NCI-H2171 (cell line): ENCODE results near the gene CGB5.
"Not testable (repeated sequence)": the region's sequence is repeated elsewhere in the genome, so short reads cannot be mapped to it uniquely, and the experiment has no call there.

Source experiments
- DNase-seq: peaks from one replicate; lab custom pipeline; 2025; lab: John Stamatoyannopoulos, UW

The CGB5 gene

GRCh38 chr19:49057636-49058234, 14.1 kb downstream of the CGB5 start, which contains the start of gene CGB7:
Gene CGB7 (minus strand): TSS chr19:49057749. CDS start chr19:49055375, 2,374 bp downstream.
- no peak for DNase-seq

GRCh38 chr19:49058562-49058961, 14.9 kb downstream of the CGB5 start:
- DNase-seq = no peak

- DNase-seq = no peak
Measured at GRCh38 chr19:49059053-49059452, 15.4 kb downstream of the CGB5 start.

DNA sequence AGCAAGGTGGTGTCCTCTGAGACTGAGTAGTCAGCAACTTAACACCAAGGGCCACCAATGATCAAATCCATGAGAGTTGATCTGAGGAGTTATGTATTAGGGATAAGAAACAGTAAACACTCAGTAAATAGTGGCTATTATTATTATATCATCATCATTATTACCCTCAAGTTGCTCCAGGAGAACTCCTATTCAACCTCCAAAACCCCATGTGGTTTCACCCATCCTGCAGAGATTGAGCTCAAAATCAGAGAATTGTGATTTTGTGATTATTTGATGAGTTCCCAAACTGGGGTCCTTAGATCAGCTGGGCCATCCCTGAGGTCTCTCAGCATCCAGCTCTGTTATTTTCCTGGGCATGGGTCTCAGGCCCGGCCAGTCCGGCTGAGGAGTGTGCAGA, 17.4 kb downstream of the CGB5 start:
- DNase-seq = no peak

- DNase-seq = no peak
Measured at GRCh38 chr19:49061445-49061844, 17.8 kb downstream of the CGB5 start.

DNA sequence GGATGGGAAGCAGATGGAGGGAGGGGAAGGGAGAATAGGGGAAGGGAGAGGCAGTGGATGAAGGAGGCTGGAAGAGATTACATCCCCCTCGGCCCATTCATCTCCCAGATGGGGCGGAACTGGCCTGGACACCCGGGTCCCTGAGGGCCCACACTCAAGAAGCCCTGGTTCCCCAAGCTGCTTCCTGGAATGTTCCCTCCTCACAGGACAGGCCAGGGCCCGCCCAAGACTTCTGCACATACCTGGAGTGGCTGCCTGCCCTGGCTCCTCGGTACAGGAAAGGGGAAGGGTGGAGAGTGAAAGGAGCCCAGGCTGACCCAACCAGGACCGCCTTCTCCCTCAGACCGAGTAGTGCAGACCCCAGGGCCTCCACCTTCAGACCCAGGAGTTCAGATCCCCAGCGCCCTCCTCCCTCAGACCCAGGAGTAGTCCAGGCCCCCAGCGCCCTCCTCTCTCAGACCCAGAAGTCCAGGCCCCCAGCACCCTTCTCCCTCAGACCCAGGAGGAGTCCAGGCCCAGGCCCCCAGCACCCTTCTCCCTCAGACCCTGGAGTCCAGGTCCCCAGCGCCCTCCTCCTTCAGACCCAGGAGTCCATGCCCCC, 20.5 kb downstream of the CGB5 start:
- DNase-seq = no peak

GRCh38 chr19:49064768-49065611, 21.3 kb downstream of the CGB5 start, which contains the start of gene NTF4:
Gene NTF4 (minus strand): TSS chr19:49064818. CDS start chr19:49061997, 2,821 bp downstream.
- no peak for DNase-seq

- no peak for DNase-seq
Measured at GRCh38 chr19:49065905-49066512, 22.4 kb downstream of the CGB5 start.

GRCh38 chr19:49067554-49067953, 23.9 kb downstream of the CGB5 start:
- peak; percentile 62 for DNase-seq

GRCh38 chr19:49069026-49069425, 25.4 kb downstream of the CGB5 start:
- no peak for DNase-seq

DNA sequence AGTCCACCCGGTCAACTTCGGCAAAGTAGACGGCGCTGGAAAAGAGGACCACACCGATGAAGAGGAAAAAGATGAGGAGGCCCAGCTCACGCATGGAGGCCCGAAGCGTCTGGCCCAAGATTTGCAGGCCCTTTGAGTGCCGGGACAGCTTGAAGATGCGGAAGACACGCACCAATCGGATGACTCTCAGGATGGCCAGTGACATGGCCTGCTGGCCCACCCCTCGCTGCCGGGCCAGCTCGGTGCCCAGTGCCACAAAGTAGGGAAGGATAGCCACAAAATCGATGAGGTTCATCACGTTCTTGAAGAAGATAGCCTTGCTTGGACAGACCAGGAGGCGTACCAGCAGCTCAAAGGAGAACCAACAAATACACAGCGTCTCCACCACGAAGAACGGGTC, 26.8 kb downstream of the CGB5 start:
- DNase-seq = no peak

- no peak for DNase-seq
Measured at GRCh38 chr19:49071860-49072547, 28.4 kb downstream of the CGB5 start.

- DNase-seq = no peak
Measured at GRCh38 chr19:49073514-49074378, 30.1 kb downstream of the CGB5 start.

DNA sequence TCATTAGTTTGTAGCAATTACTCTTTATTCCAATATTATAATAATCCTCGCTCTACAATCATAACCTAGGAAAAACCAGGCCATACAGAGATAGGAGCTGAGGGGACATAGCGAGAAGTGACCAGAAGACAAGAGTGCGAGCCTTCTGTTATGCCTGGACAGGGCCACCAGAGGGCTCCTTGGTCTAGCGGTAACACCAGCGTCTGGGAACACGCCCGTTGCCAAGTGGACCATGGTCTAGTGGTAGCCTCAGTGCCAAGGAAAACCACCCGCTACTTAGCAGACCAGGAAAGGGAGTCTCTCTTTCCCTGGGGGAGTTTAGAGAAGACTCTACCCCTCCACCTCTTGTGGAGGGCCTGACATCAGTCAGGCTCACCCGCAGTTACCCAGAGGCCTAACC, 31.2 kb downstream of the CGB5 start:
- not testable (repeated sequence) for DNase-seq

GRCh38 chr19:49080392-49080791, 36.7 kb downstream of the CGB5 start:
- no peak for DNase-seq

DNA sequence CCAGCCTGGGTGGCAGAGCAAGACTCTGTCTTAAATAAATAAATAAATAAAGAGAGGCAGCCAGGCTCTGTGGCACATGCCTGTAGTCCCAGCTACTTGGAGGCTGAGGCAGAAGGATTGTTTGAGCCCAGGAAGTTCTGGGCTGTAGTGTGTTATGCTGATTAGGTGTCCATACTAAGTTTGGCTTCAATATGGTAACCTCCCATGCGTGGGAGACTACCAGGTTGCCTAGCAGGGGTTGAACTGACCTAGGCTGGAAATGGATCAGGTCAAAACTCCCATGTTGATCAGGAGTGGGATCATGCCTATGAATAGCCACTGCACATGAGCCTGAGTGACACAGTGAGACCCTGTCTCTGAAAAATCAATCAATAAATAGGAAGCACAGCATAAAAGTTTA, 37.6 kb downstream of the CGB5 start:
- DNase-seq = no peak

DNA sequence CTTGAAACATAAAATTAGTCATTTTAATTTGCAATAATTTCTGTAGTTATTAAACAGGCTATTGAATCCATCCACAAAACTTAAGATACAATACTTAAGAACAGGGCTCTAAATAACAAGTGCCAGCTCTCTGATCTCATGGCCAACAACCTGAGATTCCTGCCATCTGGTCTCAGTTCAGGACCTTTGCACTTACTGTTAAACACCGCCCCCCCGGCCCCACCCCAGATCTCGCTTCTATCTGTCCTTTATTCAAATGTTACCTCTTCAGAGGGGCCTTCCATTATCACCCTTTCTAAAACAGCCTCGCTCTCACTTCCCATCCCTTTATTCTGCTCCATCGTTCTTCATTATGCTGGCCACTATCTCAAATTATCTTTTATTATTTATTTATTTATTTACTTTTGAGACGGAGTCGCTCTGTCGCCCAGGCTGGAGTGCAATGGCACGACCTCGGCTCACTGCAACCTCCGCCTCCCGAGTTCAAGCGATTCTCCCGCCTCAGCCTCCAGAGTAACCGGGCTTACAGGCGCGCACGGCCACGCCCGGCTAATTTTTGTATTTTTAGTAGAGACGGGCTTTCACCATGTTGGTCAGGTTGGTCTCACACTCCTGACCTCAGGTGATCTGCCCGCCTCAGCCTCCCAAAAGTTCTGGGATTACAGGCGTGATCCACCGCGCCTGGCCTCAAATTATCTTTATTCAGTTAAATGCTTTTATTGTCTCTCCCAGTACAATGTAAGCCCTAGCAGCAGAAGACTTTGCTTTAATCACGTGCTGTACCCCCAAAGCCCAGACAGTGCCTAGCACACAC, 40.8 kb downstream of the CGB5 start:
- DNase-seq = no peak

- DNase-seq = peak; percentile 99
Measured at GRCh38 chr19:49085020-49085867, 41.6 kb downstream of the CGB5 start, which contains the start of gene SNRNP70. Gene SNRNP70 (plus strand): TSS chr19:49085451. CDS start chr19:49086415, 964 bp downstream.

GRCh38 chr19:49085868-49086232, 42.2 kb downstream of the CGB5 start:
- no peak for DNase-seq
